BE2C (cell line): ENCODE results near the gene ABTB2.
A peak's percentile ranks its signal among the peaks of the same experiment; 100 is the strongest.

ENCODE experiments used
- DNase-seq: peaks from one replicate; pipeline ENCODE4 v3.0.0-alpha.2; 2020
- H3K27me3 ChIP-seq: fragments of 250-450 bp; sonication (Bioruptor Pico); 2 replicates; pipeline ENCODE4 v1.5.1; 2020; ENCODE audit warnings: mild to moderate bottlenecking
- H3K36me3 ChIP-seq: fragments of 250-450 bp; sonication (Bioruptor Pico); 2 replicates; pipeline ENCODE4 v1.5.1; 2020; ENCODE audit warnings: mild to moderate bottlenecking
- H3K4me1 ChIP-seq: fragments of 250-450 bp; sonication (Bioruptor Pico); 2 replicates; pipeline ENCODE4 v1.5.1; 2020
- H3K4me3 ChIP-seq: 2 replicates; pipeline ENCODE4 v1.5.1; 2011; ENCODE audit warnings: low read depth, low read length
- H3K9me3 ChIP-seq: fragments of 250-450 bp; sonication (Bioruptor Pico); 2 replicates; pipeline ENCODE4 v1.5.1; 2020
- CTCF ChIP-seq: IDR thresholded peaks from 2 replicates; pipeline ENCODE4 v1.5.1; 2012; ENCODE audit warnings: mild to moderate bottlenecking, low read depth, low read length

ABTB2 gene

GRCh38 chr11:34358258-34358727 lies 483 bp upstream of the ABTB2 start:
- TF ChIP-seq CTCF, result no peak
- no peaks in the 10 kb centered on the region for H3K36me3 ChIP-seq
- H3K4me3 ChIP-seq, result peak overlapping the region; percentile 53
- H3K4me1 ChIP-seq, result no peaks in the 10 kb centered on the region
- peak; percentile 60 for DNase-seq
- no peaks in the 10 kb centered on the region for H3K9me3 ChIP-seq
- peaks cover 8% of the 10 kb centered on the region; the same call in 1 of the 2 replicates for H3K27me3 ChIP-seq

- Histone ChIP-seq H3K4me1 (no peaks in the 10 kb centered on the region), H3K36me3 (no peaks in the 10 kb centered on the region), H3K4me3 (peak overlapping the region; percentile 60), H3K9me3 (no peaks in the 10 kb centered on the region), H3K27me3 (peaks cover 8% of the 10 kb centered on the region; the same call in 1 of the 2 replicates)
- DNase-seq, result peak; percentile 57
- no peak for TF ChIP-seq CTCF
These were observed 703 bp downstream of the ABTB2 start for GRCh38 chr11:34356913-34357700.

GRCh38 chr11:34356576-34356912 lies 1.3 kb downstream of the ABTB2 start:
- H3K4me3 ChIP-seq, result peak overlapping the region; percentile 60
- no peak for TF ChIP-seq CTCF
- peaks cover 8% of the 10 kb centered on the region; the same call in 1 of the 2 replicates for H3K27me3 ChIP-seq
- no peaks in the 10 kb centered on the region for H3K4me1 ChIP-seq
- H3K36me3 ChIP-seq, result no peaks in the 10 kb centered on the region
- peak; percentile 6 for DNase-seq
- no peaks in the 10 kb centered on the region for H3K9me3 ChIP-seq

GRCh38 chr11:34356130-34356529 lies 1.7 kb downstream of the ABTB2 start:
- H3K4me1 ChIP-seq, result no peaks in the 10 kb centered on the region
- no peaks in the 10 kb centered on the region for H3K9me3 ChIP-seq
- peak overlapping the region; percentile 60 for H3K4me3 ChIP-seq
- H3K36me3 ChIP-seq, result no peaks in the 10 kb centered on the region
- no peak for DNase-seq
- H3K27me3 ChIP-seq, result peaks cover 8% of the 10 kb centered on the region; the same call in 1 of the 2 replicates
- TF ChIP-seq CTCF, result peak; percentile 15; the same call in 1 of the 2 replicates

- H3K4me1 ChIP-seq, result no peaks in the 10 kb centered on the region
- peaks cover 8% of the 10 kb centered on the region; the same call in 1 of the 2 replicates for H3K27me3 ChIP-seq
- DNase-seq, result no peak
- no peaks in the 10 kb centered on the region for H3K9me3 ChIP-seq
- TF ChIP-seq CTCF, result no peak
- H3K36me3 ChIP-seq, result no peaks in the 10 kb centered on the region
- peak overlapping the region; percentile 60; the same call in 1 of the 2 replicates for H3K4me3 ChIP-seq
These were observed 2.1 kb downstream of the ABTB2 start for GRCh38 chr11:34355726-34356125.

- H3K27me3 ChIP-seq, result peaks cover 8% of the 10 kb centered on the region; the same call in 1 of the 2 replicates
- no peak overlapping the region for H3K4me3 ChIP-seq
- H3K4me1 ChIP-seq, result no peaks in the 10 kb centered on the region
- TF ChIP-seq CTCF, result no peak
- H3K9me3 ChIP-seq, result no peaks in the 10 kb centered on the region
- no peak for DNase-seq
- no peaks in the 10 kb centered on the region for H3K36me3 ChIP-seq
These were observed 3.0 kb downstream of the ABTB2 start for GRCh38 chr11:34354782-34355181.
